HepG2 (cell line): ENCODE data around the gene STYX. TPM values are rescaled to one million over a fixed set of nuclear protein-coding genes. Genes with fewer than 3 reads are reported as not detected.

ENCODE experiments used
- HNF1B ChIP-seq: sonication (generic); formaldehyde crosslinking; IDR thresholded peaks from 2 replicates; pipeline ENCODE4 v1.5.1; 2020; ENCODE audit warnings: mild to moderate bottlenecking, moderate library complexity, missing genetic modification reagents
- LCORL ChIP-seq, 2 experiments: fragments of 450-650 bp in 1 of 2; sonication (generic) in 1 of 2; formaldehyde crosslinking in 1 of 2; IDR thresholded peaks; 2 replicates each; pipeline versions ENCODE4 v1.5.0 to v1.6.1; 2017 to 2020; ENCODE audit warnings: antibody characterized with exemption in 1 of 2, missing genetic modification reagents in 1 of 2
- MEIS1 ChIP-seq: sonication (generic); formaldehyde crosslinking; IDR thresholded peaks from 2 replicates; pipeline ENCODE4 v1.9.0; 2021; ENCODE audit warnings: mild to moderate bottlenecking, missing genetic modification reagents, moderate library complexity, borderline replicate concordance
- MEIS2 ChIP-seq: sonication (generic); formaldehyde crosslinking; IDR thresholded peaks from 2 replicates; pipeline ENCODE4 v1.9.0; 2021; ENCODE audit warnings: mild to moderate bottlenecking, missing genetic modification reagents
- NPAS2 ChIP-seq: sonication (generic); formaldehyde crosslinking; IDR thresholded peaks from 2 replicates; pipeline ENCODE4 v1.8.0; 2022; ENCODE audit warnings: mild to moderate bottlenecking, missing genetic modification reagents, borderline replicate concordance
- SNAPC2 ChIP-seq: sonication (generic); formaldehyde crosslinking; IDR thresholded peaks from 2 replicates; pipeline ENCODE4 v1.8.1; 2022; ENCODE audit warnings: mild to moderate bottlenecking, missing genetic modification reagents
- TP53 ChIP-seq: sonication (generic); formaldehyde crosslinking; conservative IDR thresholded peaks from 2 replicates; pipeline ENCODE4 v1.4.0; 2020; ENCODE audit warnings: missing genetic modification reagents
- ZBTB44 ChIP-seq: sonication (generic); formaldehyde crosslinking; IDR thresholded peaks from 2 replicates; pipeline ENCODE4 v1.4.0; 2020; ENCODE audit warnings: missing genetic modification reagents
- ZFP90 ChIP-seq: sonication (generic); formaldehyde crosslinking; IDR thresholded peaks from 2 replicates; pipeline ENCODE4 v1.8.0; 2022; ENCODE audit warnings: missing genetic modification reagents, mild to moderate bottlenecking, inconsistent platforms, borderline replicate concordance
- ZNF160 ChIP-seq: sonication (generic); formaldehyde crosslinking; IDR thresholded peaks from 2 replicates; pipeline ENCODE4 v1.8.0; 2022; ENCODE audit warnings: mild to moderate bottlenecking, inconsistent platforms, missing genetic modification reagents
- ZNF234 ChIP-seq: sonication (generic); formaldehyde crosslinking; conservative IDR thresholded peaks from 2 replicates; pipeline ENCODE4 v1.5.1; 2020; ENCODE audit warnings: mild to moderate bottlenecking, missing genetic modification reagents
- ZNF263 ChIP-seq: sonication (generic); formaldehyde crosslinking; IDR thresholded peaks from 2 replicates; pipeline ENCODE4 v1.4.0; 2020; ENCODE audit warnings: missing genetic modification reagents
- ZNF292 ChIP-seq: sonication (generic); formaldehyde crosslinking; IDR thresholded peaks from 2 replicates; pipeline ENCODE4 v1.8.1; 2022; ENCODE audit warnings: mild to moderate bottlenecking, low read depth, missing genetic modification reagents, borderline replicate concordance
- ZNF501 ChIP-seq: sonication (generic); formaldehyde crosslinking; IDR thresholded peaks from 2 replicates; pipeline ENCODE4 v1.5.1; 2020; ENCODE audit warnings: mild to moderate bottlenecking, moderate library complexity, missing genetic modification reagents
- ZNF644 ChIP-seq: IDR thresholded peaks from 2 replicates; pipeline ENCODE4 v1.6.1; 2016; ENCODE audit warnings: low read depth
- ZNF646 ChIP-seq: sonication (generic); formaldehyde crosslinking; IDR thresholded peaks from 2 replicates; pipeline ENCODE4 v1.9.0; 2021; ENCODE audit warnings: mild to moderate bottlenecking, missing genetic modification reagents
- ZNF652 ChIP-seq: IDR thresholded peaks from 2 replicates; pipeline ENCODE4 v1.6.1; 2016; ENCODE audit warnings: low read depth, borderline replicate concordance
- ZNF816 ChIP-seq: sonication (generic); formaldehyde crosslinking; IDR thresholded peaks from 2 replicates; pipeline ENCODE4 v1.8.0; 2022; ENCODE audit warnings: missing genetic modification reagents, mild to moderate bottlenecking, borderline replicate concordance
- ZNF883 ChIP-seq: sonication (generic); formaldehyde crosslinking; IDR thresholded peaks from 2 replicates; pipeline ENCODE4 v1.5.1; 2020; ENCODE audit warnings: mild to moderate bottlenecking, missing genetic modification reagents; ENCODE audit errors: not compliant biosample characterization
- polyA plus RNA-seq, 8 experiments: library from polyadenylated mRNA; depleted of rRNA in 3 of 8; stranded (reverse) in 7 of 8; unstranded in 1 of 8; fragments of >200 nt; fragmentation: Illumina TruSeq in 4 of 8; extraction: Trizol in 4 of 8; gene quantifications; 2 replicates each; pipeline versions ENCODE4 v1.2.1 to v1.2.3, GENCODE V29; 2011 to 2016; ENCODE audit warnings: low read depth in 4 of 8, missing spikeins in 1 of 8, mixed read lengths in 1 of 8; ENCODE audit not compliant: insufficient read depth in 1 of 8
- total RNA-seq, 5 experiments: library from RNA; depleted of rRNA; stranded (reverse); fragments of >200 nt; fragmentation: Illumina TruSeq; extraction: Trizol; gene quantifications; 2 replicates each; pipeline ENCODE4 v1.2.3, GENCODE V29; 2016; ENCODE audit warnings: low read depth in 1 of 5

The STYX gene
- total and polyA plus RNA-seq, 2 of the 13 experiments (the other 11 are each of a cell fraction or from before 2014, with no cell fraction given), result 6.6 to 10.9 TPM

GRCh38 chr14:52729925-52730708 is at the start of gene STYX (continued):
- TF ChIP-seq HNF1B, result peak; percentile 82
- no peak for TF ChIP-seq ZNF652 (CRISPR knock-in tag)
- peak; percentile 61; the same call in 1 of the 2 replicates for TF ChIP-seq NPAS2 (CRISPR knock-in tag)
- peak; percentile 79; the same call in 1 of the 2 replicates for TF ChIP-seq ZNF292 (CRISPR knock-in tag)
- peak; percentile 59; the same call in 1 of the 2 replicates for TF ChIP-seq ZNF160 (CRISPR knock-in tag)
- TF ChIP-seq LCORL (IDR thresholded peaks at IDR 0.05), result no peak
- TF ChIP-seq LCORL (CRISPR knock-in tag; IDR thresholded peaks at IDR 0.05), result 0 out of 2 replicates have a peak, but pooled peaks have one; percentile 29
- TF ChIP-seq MEIS2, result 0 out of 2 replicates have a peak, but pooled peaks have one; percentile 36
- peak; percentile 56 for TF ChIP-seq ZNF883 (CRISPR knock-in tag)
- peak; percentile 67; the same call in 1 of the 2 replicates for TF ChIP-seq ZFP90
- TF ChIP-seq ZNF501 (CRISPR knock-in tag), result no peak
- TF ChIP-seq ZNF816 (CRISPR knock-in tag), result no peak
- TF ChIP-seq SNAPC2 (CRISPR knock-in tag), result no peak
- 0 out of 2 replicates have a peak, but pooled peaks have one; percentile 27 for TF ChIP-seq ZNF263 (CRISPR knock-in tag)
- TF ChIP-seq TP53 (CRISPR knock-in tag), result no peak
- TF ChIP-seq ZBTB44 (CRISPR knock-in tag), result no peak
- TF ChIP-seq ZNF234 (CRISPR knock-in tag), result no peak
- TF ChIP-seq MEIS1, result peak; percentile 82
- no peak for TF ChIP-seq ZNF644 (CRISPR knock-in tag)
- TF ChIP-seq ZNF646 (CRISPR knock-in tag), result no peak
